Epithelial cell of proximal tubule (primary cell): ENCODE measurements around the gene SURF4. TPM values are rescaled to one million over a fixed set of nuclear protein-coding genes. Genes with fewer than 3 reads are reported as not detected.
"Not testable (repeated sequence)": the region's sequence is repeated elsewhere in the genome, so short reads cannot be mapped to it uniquely, and the experiment has no call there.

Experiments used
- DNase-seq: peaks from one replicate; pipeline ENCODE4 v3.0.0-alpha.2; 2011; ENCODE audit warnings: low read depth
- H3K4me3 ChIP-seq: 2 replicates; pipeline ENCODE4 v1.5.1; 2011; ENCODE audit warnings: low read depth, mild to moderate bottlenecking, low read length
- total RNA-seq: library from RNA; depleted of rRNA; stranded (reverse); fragments of >200 nt; gene quantifications from 2 replicates; pipeline ENCODE4 v1.2.3, GENCODE V29; 2015
- TF ChIP-seq, protein P1 (sequence below): conservative IDR thresholded peaks from 2 replicates; pipeline ENCODE4 v1.5.1; 2012; ENCODE audit warnings: low read depth, mild to moderate bottlenecking, low read length

The SURF4 gene
- total RNA-seq, 1 donor from 2014 or later: 125 TPM

DNA sequence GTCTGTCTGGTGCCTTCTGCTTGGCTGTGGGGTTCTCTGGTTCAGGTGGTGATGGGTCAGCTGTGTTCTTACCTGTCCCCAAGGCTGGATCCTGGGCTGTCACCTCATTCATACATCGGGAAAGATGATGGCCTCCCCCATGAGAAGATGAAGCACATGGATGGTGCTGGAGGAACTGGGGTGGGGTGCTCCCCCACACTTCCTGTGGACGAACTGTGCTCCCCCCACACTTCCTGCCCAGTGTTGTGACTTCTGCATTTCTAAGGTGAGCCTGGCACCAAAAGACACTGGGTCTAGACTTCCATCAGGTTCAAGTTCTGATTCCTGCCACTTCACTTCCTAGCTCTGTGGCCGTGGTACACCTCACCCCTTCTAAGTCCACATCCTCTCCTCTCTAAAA lies 35.6 kb downstream of the SURF4 start:
- TF ChIP-seq, protein P1, sequence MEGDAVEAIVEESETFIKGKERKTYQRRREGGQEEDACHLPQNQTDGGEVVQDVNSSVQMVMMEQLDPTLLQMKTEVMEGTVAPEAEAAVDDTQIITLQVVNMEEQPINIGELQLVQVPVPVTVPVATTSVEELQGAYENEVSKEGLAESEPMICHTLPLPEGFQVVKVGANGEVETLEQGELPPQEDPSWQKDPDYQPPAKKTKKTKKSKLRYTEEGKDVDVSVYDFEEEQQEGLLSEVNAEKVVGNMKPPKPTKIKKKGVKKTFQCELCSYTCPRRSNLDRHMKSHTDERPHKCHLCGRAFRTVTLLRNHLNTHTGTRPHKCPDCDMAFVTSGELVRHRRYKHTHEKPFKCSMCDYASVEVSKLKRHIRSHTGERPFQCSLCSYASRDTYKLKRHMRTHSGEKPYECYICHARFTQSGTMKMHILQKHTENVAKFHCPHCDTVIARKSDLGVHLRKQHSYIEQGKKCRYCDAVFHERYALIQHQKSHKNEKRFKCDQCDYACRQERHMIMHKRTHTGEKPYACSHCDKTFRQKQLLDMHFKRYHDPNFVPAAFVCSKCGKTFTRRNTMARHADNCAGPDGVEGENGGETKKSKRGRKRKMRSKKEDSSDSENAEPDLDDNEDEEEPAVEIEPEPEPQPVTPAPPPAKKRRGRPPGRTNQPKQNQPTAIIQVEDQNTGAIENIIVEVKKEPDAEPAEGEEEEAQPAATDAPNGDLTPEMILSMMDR: no peak
- no peak overlapping the region for H3K4me3 ChIP-seq
- no peak for DNase-seq

DNA sequence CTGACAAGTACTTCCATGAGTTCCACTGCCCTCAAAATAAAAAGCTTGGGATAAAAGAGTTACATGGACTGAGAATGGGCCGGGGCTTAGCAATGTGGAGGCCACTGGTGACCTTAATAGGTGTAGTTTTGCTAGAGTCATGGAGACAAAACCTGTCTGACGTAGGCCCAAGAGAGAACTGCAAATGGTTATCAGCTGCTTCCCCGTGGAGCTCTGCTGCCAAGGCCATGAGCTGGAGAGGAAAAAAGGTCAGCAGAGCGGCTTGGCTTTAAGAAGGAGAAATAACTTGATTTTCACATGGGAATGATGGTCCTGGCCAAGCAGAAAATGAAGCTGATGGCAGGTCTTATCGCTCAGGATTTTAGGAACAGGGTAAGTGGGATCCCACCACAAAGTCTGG lies 36.2 kb downstream of the SURF4 start:
- H3K4me3 ChIP-seq: no peak overlapping the region
- no peak for DNase-seq
- TF ChIP-seq, protein P1: no peak

DNA sequence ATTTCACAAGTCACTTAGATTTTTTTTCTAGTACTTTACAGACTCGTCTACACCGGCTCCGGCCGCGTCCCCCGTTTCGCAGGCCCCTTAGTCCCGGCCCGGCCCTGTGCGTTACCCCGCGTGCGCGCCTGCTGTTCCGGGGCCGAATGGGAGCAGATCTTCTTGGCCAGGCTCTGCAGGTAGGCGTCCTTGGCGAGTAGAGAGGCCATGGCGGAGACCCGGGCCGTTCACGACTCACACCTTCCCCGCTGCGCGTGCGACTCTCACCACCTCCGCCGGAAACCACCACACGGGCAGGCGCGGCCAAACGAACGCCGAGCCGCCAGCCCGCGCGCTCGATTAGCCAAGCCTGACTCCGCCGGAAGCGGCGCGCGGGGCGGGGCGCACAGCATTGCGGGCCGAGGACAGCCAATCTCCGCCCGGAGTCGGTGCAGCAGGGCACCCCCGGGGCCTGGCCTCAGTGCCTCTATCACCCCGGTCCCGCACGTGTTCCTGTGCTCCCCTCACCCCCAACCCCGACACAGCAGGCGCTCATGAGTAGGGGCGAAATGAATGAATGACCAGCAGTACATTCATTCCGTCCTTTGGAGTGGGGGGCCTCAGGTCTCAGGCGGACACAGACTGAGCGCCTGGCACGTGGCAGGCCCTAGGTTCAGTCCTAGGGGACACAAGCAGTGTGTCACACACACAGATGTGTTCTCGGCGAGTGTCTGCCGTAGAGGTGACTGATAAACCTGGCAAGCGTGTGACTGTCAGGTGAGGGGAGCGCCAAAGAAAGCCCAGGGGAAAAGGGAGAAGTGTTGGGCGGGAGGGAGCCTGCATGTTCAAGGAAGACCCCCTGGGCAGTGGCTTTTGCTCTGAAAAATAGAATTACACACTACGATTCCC lies 39.7 kb downstream of the SURF4 start, which contains the start of gene SURF6:
Gene SURF6 (minus strand): TSS at position 265 of the 888 bp plus-strand sequence. CDS start 56 bp downstream, at position 209.
- no peak for DNase-seq
- H3K4me3 ChIP-seq: peak within 1 kb of the TSS; percentile 98
- TF ChIP-seq, protein P1: no peak

DNA sequence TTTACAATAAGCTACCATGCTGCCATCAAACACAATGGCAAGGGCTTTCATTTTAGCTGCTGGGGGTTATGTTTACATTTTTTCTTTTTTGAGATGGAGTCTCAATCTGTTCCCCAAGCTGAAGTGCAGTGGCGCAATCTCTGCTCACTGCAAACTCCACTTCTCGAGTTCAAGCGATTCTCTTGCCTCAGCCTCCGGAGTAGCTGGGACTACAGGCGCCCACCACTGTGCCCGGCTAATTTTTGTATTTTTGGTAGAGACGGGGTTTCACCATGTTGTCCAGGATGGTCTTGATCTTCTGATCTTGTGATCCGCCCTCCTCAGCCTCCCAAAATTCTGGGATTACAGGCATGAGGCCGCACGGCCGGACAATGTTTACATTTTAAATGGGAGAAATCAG lies 41.0 kb downstream of the SURF4 start:
- not testable (repeated sequence) for DNase-seq
- H3K4me3 ChIP-seq: peak overlapping the region; percentile 98

DNA sequence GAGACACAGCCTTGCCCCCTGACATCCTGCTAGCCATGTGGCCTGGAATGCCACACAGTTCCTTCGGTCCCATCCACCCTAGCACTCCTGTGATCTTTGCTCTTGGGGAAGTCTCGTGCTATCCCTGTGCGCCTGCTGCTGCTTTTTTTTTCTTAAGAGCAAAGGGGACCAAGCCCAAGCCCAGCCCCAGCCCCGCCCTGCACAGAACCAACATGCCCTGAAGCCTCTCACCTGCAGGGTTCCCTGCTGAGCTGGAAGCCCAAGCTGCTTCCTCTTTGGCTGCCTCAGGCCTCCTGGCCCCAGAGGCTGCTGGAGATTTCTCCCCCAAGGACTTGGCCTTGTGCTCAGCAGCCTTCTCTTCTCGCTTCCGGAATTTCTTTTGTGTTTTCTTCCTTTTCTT lies 41.7 kb downstream of the SURF4 start:
- TF ChIP-seq, protein P1: no peak
- no peak overlapping the region for H3K4me3 ChIP-seq
- no peak for DNase-seq

DNA sequence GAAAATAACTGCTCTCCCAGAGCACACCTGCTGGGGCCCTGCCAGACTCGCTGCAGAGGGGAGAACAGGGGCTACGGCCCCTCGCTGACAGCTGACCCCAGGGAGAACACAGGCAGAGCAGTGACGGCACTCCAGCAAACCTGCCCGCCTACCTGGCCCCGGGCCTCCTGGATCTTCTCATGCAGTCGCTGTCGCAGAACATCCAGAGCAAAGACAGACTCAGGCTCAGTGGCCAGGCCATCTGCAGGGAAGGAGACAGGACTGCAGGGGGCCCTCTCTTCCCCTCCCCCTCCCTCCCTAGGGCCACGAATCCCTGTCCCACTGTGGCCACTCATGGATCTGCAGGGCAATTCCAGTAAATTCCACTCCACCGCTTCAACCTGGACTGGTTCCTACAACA lies 42.3 kb downstream of the SURF4 start:
- DNase-seq: no peak
- no peak overlapping the region for H3K4me3 ChIP-seq
- TF ChIP-seq, protein P1: peak; percentile 23

DNA sequence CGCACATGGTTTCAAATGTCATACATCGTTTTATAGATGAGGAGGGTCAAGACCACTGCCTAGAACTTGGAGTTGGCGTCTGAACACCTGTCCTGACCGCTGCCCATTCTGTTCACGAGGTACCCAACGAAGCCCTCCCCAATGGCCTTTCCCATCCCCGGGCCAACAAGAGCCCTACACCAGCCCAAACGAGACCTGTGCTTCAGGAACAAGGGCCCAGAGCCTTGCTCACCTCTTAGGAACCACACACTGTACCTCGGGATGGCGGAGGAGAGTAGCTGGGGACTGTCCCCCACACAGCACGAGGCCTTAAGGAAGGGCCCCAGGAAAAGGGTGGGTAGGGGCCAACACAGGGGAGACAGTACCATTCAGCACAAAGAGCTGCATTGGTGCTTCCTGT lies 42.8 kb downstream of the SURF4 start:
- TF ChIP-seq, protein P1: no peak
- no peak overlapping the region for H3K4me3 ChIP-seq
- DNase-seq: no peak
